HCT116 (cell line): ENCODE results near the gene ADK.

Experiments used
- EZH2 ChIP-seq: fragments of 200-600 bp; sonication (generic); IDR thresholded peaks from 2 replicates; pipeline ENCODE4 v1.6.1; 2017; ENCODE audit warnings: antibody characterized with exemption, mixed run types
- EZH2phosphoT487 ChIP-seq: fragments of 200-600 bp; IDR thresholded peaks from 2 replicates; pipeline ENCODE4 v1.6.1; 2018; ENCODE audit warnings: antibody characterized with exemption, borderline replicate concordance
- POLR2A ChIP-seq: IDR thresholded peaks from 2 replicates; pipeline ENCODE4 v1.7.0; 2011; ENCODE audit warnings: borderline replicate concordance; ENCODE audit not compliant: insufficient read depth, insufficient read length; ENCODE audit errors: extremely low read depth
- SIN3A ChIP-seq: IDR thresholded peaks from 2 replicates; pipeline ENCODE4 v1.6.1; 2012; ENCODE audit warnings: low read depth
- SP1 ChIP-seq: IDR thresholded peaks from 2 replicates; pipeline ENCODE4 v1.6.1; 2012; ENCODE audit warnings: low read depth
- ZNF274 ChIP-seq: fragments of 200-500 bp; sonication (Bioruptor generic); IDR thresholded peaks from 2 replicates; pipeline ENCODE4 v1.6.1; 2014; ENCODE audit warnings: mild to moderate bottlenecking, low read depth, low read length, inconsistent platforms
- TF ChIP-seq, protein P1 (sequence below), 3 experiments: fragments of 200-600 bp in 1 of 3; sonication (generic) in 1 of 3; IDR thresholded peaks in 2 of 3; conservative IDR thresholded peaks in 1 of 3; 2 replicates each; pipeline ENCODE4 v1.5.1; 2012 to 2017; ENCODE audit warnings: low read depth in 2 of 3, low read length in 2 of 3, antibody characterized with exemption in 1 of 3, borderline replicate concordance in 1 of 3, control low read depth in 1 of 3, mild to moderate bottlenecking in 1 of 3, mixed read lengths in 1 of 3, mixed run types in 1 of 3, moderate library complexity in 1 of 3; ENCODE audit not compliant: insufficient read depth in 1 of 3
- TF ChIP-seq, protein P2 (sequence below): IDR thresholded peaks from 2 replicates; pipeline ENCODE4 v1.6.1; 2012; ENCODE audit warnings: low read depth
- TF ChIP-seq, protein P3 (sequence below): IDR thresholded peaks from 2 replicates; pipeline ENCODE4 v1.6.1; 2012

DNA sequence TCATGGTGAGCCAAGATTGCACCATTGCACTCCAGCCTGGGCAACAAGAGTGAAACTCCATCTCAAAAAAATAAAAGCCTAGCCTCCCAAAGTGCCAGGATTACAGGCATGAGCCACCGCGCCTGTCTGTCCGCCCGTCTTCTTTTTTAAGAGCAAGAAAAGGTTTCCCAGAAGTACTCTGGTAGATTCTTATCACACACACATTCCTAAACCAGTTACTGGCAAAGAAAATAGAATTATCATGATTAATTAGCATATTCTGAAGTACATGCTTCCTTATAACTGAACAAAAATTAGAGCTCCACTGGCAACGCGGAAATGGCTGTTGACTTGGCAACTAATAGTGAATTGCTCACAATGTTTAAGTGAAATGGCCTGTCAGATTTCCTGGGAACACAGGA is 87.0 kb downstream of the ADK start:
- TF ChIP-seq EZH2phosphoT487 = no peak
- no peak for TF ChIP-seq ZNF274
- TF ChIP-seq, protein P1, sequence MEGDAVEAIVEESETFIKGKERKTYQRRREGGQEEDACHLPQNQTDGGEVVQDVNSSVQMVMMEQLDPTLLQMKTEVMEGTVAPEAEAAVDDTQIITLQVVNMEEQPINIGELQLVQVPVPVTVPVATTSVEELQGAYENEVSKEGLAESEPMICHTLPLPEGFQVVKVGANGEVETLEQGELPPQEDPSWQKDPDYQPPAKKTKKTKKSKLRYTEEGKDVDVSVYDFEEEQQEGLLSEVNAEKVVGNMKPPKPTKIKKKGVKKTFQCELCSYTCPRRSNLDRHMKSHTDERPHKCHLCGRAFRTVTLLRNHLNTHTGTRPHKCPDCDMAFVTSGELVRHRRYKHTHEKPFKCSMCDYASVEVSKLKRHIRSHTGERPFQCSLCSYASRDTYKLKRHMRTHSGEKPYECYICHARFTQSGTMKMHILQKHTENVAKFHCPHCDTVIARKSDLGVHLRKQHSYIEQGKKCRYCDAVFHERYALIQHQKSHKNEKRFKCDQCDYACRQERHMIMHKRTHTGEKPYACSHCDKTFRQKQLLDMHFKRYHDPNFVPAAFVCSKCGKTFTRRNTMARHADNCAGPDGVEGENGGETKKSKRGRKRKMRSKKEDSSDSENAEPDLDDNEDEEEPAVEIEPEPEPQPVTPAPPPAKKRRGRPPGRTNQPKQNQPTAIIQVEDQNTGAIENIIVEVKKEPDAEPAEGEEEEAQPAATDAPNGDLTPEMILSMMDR (IDR thresholded peaks at IDR 0.05 in 2 of 3, conservative IDR thresholded peaks at IDR 0.05 in 1 of 3; ENCODE audit: borderline replicate concordance in 1 of 3, insufficient read depth in 1 of 3, low read depth in 2 of 3, low read length in 2 of 3) = no peak
- TF ChIP-seq SIN3A = no peak
- TF ChIP-seq, protein P2, sequence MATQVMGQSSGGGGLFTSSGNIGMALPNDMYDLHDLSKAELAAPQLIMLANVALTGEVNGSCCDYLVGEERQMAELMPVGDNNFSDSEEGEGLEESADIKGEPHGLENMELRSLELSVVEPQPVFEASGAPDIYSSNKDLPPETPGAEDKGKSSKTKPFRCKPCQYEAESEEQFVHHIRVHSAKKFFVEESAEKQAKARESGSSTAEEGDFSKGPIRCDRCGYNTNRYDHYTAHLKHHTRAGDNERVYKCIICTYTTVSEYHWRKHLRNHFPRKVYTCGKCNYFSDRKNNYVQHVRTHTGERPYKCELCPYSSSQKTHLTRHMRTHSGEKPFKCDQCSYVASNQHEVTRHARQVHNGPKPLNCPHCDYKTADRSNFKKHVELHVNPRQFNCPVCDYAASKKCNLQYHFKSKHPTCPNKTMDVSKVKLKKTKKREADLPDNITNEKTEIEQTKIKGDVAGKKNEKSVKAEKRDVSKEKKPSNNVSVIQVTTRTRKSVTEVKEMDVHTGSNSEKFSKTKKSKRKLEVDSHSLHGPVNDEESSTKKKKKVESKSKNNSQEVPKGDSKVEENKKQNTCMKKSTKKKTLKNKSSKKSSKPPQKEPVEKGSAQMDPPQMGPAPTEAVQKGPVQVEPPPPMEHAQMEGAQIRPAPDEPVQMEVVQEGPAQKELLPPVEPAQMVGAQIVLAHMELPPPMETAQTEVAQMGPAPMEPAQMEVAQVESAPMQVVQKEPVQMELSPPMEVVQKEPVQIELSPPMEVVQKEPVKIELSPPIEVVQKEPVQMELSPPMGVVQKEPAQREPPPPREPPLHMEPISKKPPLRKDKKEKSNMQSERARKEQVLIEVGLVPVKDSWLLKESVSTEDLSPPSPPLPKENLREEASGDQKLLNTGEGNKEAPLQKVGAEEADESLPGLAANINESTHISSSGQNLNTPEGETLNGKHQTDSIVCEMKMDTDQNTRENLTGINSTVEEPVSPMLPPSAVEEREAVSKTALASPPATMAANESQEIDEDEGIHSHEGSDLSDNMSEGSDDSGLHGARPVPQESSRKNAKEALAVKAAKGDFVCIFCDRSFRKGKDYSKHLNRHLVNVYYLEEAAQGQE = no peak
- TF ChIP-seq, protein P3, sequence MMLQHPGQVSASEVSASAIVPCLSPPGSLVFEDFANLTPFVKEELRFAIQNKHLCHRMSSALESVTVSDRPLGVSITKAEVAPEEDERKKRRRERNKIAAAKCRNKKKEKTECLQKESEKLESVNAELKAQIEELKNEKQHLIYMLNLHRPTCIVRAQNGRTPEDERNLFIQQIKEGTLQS = no peak
- no peak for TF ChIP-seq SP1
- no peak for TF ChIP-seq EZH2
- no peak for TF ChIP-seq POLR2A
